ENCODE data around the gene TRABD2A.

TRABD2A gene

GRCh38 chr2:84821806-84822205 lies 59.1 kb downstream of the TRABD2A start:
- DNase-seq = no peak

DNA sequence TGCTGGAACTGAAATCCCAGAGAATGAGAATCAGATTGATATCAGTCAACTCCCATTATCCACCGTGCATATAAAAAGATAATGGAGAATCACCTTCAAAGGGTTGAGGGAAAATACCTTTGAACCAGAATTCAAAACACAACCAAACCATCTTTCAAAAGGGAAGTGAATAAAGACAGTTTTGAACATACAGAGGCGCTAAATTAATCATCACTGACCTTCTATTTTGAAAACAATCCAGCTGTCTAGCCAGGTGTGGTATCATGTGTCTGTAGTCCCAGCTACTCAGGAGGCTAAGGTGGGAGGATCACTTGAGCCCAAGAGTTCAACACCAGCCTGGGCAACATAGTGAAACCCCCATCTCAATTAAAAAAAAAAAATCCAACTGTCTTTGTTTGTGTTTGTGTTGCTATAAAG lies 63.6 kb downstream of the TRABD2A start:
- no peak for DNase-seq

- DNase-seq = no peak
Observed at GRCh38 chr2:84816426-84817026, 64.4 kb downstream of the TRABD2A start.

DNA sequence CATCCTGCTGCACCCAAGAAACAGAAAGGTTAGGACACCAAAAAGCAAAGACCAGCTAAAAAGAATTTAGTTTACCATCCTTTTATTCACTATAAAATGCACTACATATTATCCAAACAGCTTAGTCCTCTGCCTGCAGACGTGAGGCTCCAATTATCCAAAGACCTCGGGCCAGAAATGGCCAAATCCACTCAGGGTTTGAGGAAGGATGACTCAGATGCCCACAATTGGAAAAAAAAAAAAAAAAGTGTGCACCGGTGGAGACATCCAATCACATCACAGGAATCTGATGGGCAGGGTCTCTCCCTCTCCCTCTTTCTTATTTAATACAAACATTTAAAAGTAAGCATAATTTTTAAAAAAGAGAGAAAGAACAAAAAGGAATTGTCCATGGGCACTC lies 65.7 kb downstream of the TRABD2A start:
- no peak for DNase-seq

DNA sequence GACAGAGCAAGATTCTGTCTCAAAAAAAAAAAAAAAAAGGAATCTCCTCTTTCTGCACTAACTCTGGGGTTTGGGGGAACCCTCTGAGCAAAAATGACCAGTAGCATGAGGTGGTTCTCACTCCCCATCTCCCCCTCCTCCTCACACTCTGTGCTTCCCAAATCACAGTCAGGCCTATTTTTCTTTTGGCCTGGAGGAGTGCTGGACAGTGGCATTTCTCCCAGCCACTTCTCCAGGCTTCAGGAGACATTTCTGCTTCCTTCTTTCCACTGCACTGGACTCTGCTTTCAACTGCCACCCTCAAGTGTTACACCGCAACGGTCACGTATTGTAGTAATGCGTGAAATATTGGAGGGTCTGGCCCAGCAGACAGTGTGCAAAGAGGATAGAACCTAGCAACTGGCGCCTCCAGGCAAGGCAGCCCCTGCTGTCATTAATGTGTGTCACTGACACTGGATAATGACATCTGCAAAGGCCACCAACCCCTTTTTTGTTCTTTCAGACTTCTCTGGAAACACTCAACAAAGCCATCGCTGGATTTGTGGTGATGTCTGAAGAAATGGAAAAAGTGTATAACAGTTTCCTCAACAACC lies 68.9 kb downstream of the TRABD2A start:
- DNase-seq = no peak

DNA sequence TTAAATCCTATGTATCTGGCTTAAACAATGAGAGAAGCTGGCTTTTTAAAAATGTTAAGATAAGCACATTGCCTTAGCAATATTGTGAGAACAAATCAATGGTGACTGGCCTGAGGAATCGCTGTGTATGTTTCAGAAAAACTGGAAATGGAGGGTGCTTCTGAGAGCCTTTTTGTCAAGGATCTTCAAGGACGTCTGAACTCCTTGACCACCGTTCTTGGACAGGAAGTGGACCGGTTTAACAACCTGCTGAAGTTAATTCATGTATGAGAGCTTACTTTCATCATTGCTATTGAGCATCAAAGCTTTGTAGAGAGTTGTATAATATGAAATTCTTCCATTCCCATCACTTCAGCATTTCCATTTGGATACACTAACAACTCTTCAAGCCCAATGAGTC lies 72.6 kb downstream of the TRABD2A start:
- no peak for DNase-seq

DNA sequence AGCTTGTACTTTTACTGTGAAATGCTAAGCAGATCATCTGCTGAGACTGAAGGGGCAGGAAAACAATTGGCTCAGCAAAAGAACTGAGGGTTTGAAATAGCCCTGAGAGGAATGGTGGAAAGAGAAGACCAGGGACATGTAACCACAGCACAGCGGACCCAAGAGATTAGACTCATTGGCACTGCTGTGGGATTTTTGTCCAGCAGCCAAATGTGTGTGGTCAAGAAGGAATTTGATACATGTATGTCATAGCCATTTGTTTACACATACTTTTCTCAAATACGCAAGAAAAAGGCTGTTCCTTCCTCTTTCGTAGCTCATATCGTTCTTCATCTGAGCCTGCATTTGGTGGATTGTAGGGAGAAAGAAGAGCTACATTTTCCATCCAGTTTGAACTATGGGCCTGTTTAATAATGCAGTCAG lies 73.8 kb downstream of the TRABD2A start:
- no peak for DNase-seq

- no peak for DNase-seq
Observed at GRCh38 chr2:84805250-84805958, 75.5 kb downstream of the TRABD2A start.

- no peak for DNase-seq
Observed at GRCh38 chr2:84801811-84802210, 79.1 kb downstream of the TRABD2A start.

DNA sequence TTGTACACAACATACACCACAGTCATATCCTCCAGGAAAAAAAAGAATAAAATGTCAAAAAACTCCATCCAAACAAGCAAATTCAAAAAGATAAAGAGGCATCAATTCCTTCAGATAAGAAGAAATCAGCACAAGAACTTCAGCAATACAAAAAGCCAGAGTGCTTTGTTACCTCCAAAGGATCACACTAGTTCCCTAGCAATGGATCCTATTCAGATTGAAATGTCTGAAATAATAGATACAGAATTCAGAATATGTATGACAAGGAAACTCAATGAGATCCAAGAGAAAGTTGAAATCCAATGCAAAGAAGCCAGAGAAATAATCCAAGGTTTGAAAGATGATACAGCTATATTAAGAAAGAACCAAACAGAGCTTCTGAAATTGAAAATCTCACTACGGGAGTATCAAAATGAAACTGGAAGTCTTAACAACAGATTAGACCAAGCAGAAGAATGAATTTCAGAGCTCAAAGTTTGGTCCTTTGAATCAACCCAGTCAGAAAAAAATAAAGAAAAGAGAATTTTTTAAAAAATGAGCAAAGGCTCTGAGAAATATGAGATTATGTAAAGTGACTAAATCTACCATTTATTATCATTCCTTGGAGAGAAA lies 80.6 kb downstream of the TRABD2A start:
- no peak for DNase-seq

DNA sequence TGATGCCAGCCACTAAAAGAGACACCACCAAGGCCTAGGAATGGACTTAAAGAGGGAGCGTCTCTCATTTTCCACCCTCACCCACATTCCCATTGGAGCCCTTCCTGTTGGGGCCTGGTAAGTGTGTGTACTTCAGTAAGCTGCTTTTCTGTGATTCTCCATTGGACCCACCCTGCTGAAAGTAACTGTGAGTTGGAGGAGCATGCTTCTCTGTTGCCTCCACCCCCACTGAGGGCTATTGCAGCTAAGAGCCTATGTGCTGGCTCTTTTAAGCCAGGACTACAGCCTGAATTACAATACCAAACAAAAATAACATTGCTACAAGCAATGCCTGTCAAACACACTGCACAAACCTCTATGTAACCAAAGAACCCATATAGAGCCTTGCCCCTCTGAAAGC lies 81.1 kb downstream of the TRABD2A start:
- no peak for DNase-seq

DNA sequence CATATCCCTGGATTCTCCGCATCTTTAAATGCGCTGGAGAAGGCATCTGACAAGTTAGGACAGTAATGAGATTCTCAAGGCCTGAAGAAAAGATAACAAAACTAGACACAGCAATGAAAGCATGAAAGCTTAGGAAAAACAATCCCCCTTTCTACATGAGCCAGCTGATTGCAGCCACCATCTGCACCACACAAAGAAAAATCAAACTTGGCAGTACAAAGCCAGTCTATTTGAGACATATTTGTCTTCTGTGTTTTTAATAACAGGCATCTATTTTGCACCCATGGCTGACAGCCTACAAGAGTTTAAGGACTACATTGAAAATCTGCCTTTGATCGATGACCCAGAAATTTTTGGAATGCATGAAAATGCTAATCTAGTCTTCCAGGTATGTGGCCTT lies 83.6 kb downstream of the TRABD2A start:
- peak in 1 of 58 donors; percentile 29 for DNase-seq

GRCh38 chr2:84796798-84797197 lies 84.1 kb downstream of the TRABD2A start:
- no peak for DNase-seq

DNA sequence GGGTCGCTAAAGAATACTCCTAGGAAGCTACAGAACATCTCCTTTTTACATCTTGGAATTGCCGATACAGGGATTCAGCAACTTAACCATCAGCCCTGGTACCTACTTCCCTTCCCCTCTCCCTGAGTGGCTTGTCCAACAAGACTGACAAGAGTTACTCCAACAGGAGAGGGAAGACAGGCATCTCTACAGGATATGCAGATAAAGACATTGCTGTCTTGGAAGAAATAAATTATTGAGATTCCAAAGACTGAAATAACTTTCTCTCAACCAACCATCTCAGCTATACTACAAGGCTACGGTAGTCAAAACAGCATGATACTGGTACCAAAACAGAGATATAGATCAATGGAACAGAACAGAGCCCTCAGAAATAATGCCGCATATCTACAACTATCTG lies 87.2 kb downstream of the TRABD2A start:
- no peak for DNase-seq

- no peak for DNase-seq
Observed at GRCh38 chr2:84792856-84793522, 87.9 kb downstream of the TRABD2A start.

DNA sequence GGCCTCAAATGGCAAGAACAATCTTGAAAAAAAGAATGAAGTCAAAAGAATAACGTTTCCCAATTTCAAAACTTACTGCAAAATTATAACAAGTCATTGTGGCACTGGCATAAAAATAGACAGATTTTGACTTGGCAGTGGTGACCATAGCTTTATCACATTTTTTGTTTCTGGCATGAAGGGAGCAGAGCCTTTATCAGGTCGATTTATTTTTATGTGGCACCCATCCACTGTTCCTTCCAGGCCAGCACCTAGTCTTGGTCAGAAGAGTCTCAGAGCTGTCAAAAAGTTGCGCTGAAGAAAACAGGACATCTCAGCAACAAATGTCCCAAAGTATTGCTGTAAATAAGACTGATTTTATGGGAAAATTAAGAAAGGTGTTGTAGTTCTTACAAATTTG lies 92.4 kb downstream of the TRABD2A start:
- no peak for DNase-seq

DNA sequence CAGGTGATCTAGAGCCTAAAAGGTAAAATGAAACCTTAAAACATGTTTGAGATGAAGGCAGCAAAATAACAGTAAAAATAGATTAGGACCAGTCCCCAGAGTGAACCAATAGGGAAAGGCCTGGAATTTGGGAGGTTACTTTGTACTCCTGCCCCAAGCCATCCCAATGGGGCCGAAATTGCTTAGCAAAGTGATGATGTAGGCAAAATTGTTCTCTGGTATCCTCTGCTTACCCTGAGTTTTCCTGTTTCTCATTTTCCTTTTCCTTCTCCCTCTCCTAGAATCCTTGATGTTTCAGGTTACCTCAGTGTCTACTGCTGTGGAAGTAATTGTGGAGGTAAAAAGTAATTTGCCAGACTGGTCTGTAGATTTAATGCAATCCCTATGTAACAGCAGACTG lies 92.9 kb downstream of the TRABD2A start:
- no peak for DNase-seq

DNA sequence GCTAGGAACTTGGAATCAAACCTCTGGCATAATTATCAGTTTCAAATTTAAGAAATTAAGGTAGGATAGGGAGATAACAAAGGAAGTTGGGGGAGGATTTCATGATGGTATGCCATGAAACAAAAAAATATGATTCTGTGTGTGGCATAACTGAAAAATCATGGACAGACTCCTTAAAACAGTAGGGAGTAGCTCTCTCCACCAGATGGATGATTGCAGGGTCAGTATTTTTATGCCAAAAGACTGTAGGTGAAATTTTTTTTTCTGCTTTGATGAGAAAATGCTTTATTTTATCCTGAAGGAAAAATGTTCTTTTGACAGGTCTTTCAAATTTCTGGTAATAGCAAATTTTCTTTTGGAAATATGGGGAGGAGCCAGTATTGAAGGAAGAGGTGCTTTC lies 94.3 kb downstream of the TRABD2A start:
- DNase-seq = no peak

DNA sequence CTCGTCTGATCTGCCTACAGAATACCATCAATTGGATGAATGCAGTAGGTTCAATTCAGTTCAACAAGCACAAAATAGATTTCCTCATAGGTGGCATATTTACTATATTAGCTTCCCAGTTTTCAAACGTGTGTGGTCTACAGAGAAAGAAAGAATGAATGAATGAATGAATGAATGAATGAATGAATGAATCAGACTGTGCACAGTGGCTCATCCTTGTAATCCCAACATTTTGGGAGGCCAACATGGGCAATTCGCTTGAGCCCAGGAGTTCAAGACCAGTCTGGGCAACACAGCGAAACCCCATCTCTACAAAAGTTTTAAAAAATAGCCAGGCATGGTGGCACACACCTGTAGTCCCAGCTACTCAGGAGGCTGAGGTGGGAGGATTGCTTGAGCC lies 94.9 kb downstream of the TRABD2A start:
- DNase-seq = no peak

DNA sequence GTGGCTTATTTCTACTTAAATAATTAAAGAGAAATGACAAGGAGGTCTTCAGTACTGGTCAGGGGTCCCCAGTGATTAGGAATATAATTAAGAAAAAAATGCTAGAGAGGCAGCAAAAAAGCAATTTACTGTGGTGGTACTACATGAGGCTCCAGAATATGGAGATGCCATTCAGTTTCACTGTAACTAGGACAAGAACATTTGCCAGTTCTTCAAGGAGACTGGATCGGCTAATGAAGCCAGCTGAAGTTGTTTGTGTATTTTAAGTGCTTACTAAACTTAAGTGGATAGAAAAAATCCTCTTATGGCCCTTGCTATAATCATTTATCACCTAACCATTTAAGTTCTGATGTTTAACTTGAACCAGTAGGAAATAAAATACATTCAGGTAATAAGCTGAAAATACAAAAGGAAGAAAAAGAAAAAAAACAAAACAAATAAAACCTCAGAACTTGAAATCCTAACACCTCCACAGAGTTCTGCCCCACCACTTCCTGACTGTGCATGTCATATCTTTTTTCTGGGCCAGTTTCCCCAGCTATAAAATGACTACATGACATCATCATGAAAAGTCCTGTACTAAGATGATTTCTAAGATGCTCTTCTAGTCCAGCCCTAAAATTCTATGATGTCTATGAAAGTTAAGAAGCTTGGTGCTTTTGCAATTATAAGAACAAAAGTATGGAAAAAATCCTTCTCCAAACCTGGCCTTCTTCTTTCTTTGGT lies 98.0 kb downstream of the TRABD2A start:
- no peak for DNase-seq

All from anterior cingulate cortex (tissue), 58 donors.